ENCODE data around the gene TNPO2. TPM values are rescaled to one million over a fixed set of nuclear protein-coding genes. Genes with fewer than 3 reads are reported as not detected.
"Not testable (repeated sequence)": the region's sequence is repeated elsewhere in the genome, so short reads cannot be mapped to it uniquely, and the experiment has no call there.

The TNPO2 gene
- total and polyA plus RNA-seq, 4 donors = 29.5 to 63.0 (median 43.1) TPM

DNA sequence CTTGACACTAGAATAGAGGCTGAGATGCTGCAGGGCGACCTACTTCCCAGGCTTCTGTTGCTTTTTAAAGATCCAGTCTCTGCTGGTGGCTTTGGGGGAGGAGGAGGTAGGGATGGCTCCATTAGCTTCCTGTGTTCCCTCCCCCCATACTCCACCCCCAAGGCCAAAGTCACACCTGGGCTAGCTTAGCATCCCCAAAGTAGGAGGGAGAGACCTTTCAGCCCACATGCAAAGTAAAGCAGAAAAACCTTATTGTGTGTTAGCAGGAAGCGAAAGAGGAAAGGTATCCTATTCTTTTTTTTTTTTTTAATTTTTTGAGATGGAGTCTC, 3.2 kb upstream of the TNPO2 start:
- Histone ChIP-seq H3K4me1 (ENCODE audit: control insufficient read depth in 5 of 5, insufficient read depth in 5 of 5, low read length in 5 of 5) (peaks cover 0 to 14% (median 5%) of the 10 kb centered on the region in 5 donors), H3K27me3 (ENCODE audit: control insufficient read depth in 3 of 3, insufficient read depth in 3 of 3, low read length in 2 of 3) (no peaks in the 10 kb centered on the region), H3K9me3 (ENCODE audit: control insufficient read depth in 4 of 4, insufficient read depth in 3 of 4, low read length in 3 of 4) (no peaks in the 10 kb centered on the region), H3K4me3 (no peak overlapping the region), H3K9ac (ENCODE audit: insufficient read depth in 1 of 2, low read length in 2 of 2) (no peak overlapping the region), H3K27ac (ENCODE audit: low read depth in 1 of 2, low read length in 1 of 2) (no peak overlapping the region), H3K36me3 (ENCODE audit: control insufficient read depth in 4 of 4, insufficient read depth in 4 of 4, low read length in 4 of 4) (peaks cover 4 to 28% (median 16%) of the 10 kb centered on the region in 4 donors)
- TF ChIP-seq, protein P1, sequence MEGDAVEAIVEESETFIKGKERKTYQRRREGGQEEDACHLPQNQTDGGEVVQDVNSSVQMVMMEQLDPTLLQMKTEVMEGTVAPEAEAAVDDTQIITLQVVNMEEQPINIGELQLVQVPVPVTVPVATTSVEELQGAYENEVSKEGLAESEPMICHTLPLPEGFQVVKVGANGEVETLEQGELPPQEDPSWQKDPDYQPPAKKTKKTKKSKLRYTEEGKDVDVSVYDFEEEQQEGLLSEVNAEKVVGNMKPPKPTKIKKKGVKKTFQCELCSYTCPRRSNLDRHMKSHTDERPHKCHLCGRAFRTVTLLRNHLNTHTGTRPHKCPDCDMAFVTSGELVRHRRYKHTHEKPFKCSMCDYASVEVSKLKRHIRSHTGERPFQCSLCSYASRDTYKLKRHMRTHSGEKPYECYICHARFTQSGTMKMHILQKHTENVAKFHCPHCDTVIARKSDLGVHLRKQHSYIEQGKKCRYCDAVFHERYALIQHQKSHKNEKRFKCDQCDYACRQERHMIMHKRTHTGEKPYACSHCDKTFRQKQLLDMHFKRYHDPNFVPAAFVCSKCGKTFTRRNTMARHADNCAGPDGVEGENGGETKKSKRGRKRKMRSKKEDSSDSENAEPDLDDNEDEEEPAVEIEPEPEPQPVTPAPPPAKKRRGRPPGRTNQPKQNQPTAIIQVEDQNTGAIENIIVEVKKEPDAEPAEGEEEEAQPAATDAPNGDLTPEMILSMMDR (IDR thresholded peaks at IDR 0.05; ENCODE audit: control extremely low read depth, extremely low read depth) = no peak
- DNase-seq (no peak), ATAC-seq (ENCODE audit: insufficient read depth, low FRiP score) (no peak)
- WGBS, 2 donors = 97 to 100% methylated on average over 2 of the region's 2 CpGs

- not testable (repeated sequence) for DNase-seq; H3K27me3 ChIP-seq (ENCODE audit: control insufficient read depth in 3 of 3, insufficient read depth in 3 of 3, low read length in 2 of 3); H3K9me3 ChIP-seq (ENCODE audit: control insufficient read depth in 4 of 4, insufficient read depth in 3 of 4, low read length in 3 of 4); H3K9ac ChIP-seq (ENCODE audit: insufficient read depth in 1 of 2, low read length in 2 of 2); ATAC-seq (ENCODE audit: insufficient read depth, low FRiP score); H3K27ac ChIP-seq (ENCODE audit: low read depth in 1 of 2, low read length in 1 of 2); H3K4me3 ChIP-seq
- peaks cover 0 to 17% (median 5%) of the 10 kb centered on the region in 5 donors for H3K4me1 ChIP-seq (ENCODE audit: control insufficient read depth in 5 of 5, insufficient read depth in 5 of 5, low read length in 5 of 5)
- H3K36me3 ChIP-seq (ENCODE audit: control insufficient read depth in 4 of 4, insufficient read depth in 4 of 4, low read length in 4 of 4) = peaks cover 3 to 19% (median 9%) of the 10 kb centered on the region in 4 donors
- 95 to 98% methylated on average over 10 of the region's 10 CpGs for WGBS, 2 donors
Observed at GRCh38 chr19:12725612-12726011, 1.9 kb upstream of the TNPO2 start.

- ATAC-seq (ENCODE audit: insufficient read depth, low FRiP score) (no peak), DNase-seq (peak in 1 of 3 donors; percentile 19)
- TF ChIP-seq, protein P1 (IDR thresholded peaks at IDR 0.05; ENCODE audit: control extremely low read depth, extremely low read depth) = no peak
- H3K36me3 ChIP-seq (ENCODE audit: control insufficient read depth in 4 of 4, insufficient read depth in 4 of 4, low read length in 4 of 4) = peaks cover 0 to 11% (median 9%) of the 10 kb centered on the region in 4 donors
- peak overlapping the region; percentile 37 to 82 for H3K27ac ChIP-seq (ENCODE audit: low read depth in 1 of 2, low read length in 1 of 2)
- H3K27me3 ChIP-seq (ENCODE audit: control insufficient read depth in 3 of 3, insufficient read depth in 3 of 3, low read length in 2 of 3) = no peaks in the 10 kb centered on the region
- peaks cover 0 to 25% (median 10%) of the 10 kb centered on the region in 5 donors for H3K4me1 ChIP-seq (ENCODE audit: control insufficient read depth in 5 of 5, insufficient read depth in 5 of 5, low read length in 5 of 5)
- H3K9ac ChIP-seq (ENCODE audit: insufficient read depth in 1 of 2, low read length in 2 of 2) = peak overlapping the region; percentile 26 to 57
- H3K4me3 ChIP-seq = peak overlapping the region; percentile 35
- no peaks in the 10 kb centered on the region for H3K9me3 ChIP-seq (ENCODE audit: control insufficient read depth in 4 of 4, insufficient read depth in 3 of 4, low read length in 3 of 4)
- WGBS, 2 donors = 0 to 3% methylated on average over 7 of the region's 7 CpGs
Observed at GRCh38 chr19:12723381-12723640, 421 bp downstream of the TNPO2 start.

GRCh38 chr19:12722566-12723380, 959 bp downstream of the TNPO2 start:
- 1% methylated on average over 32 of the region's 32 CpGs for WGBS, 2 donors
- Histone ChIP-seq H3K27ac (ENCODE audit: low read depth in 1 of 2, low read length in 1 of 2) (peak overlapping the region; percentile 82 to 92), H3K9ac (ENCODE audit: insufficient read depth in 1 of 2, low read length in 2 of 2) (peak overlapping the region; percentile 57 to 61), H3K9me3 (ENCODE audit: control insufficient read depth in 4 of 4, insufficient read depth in 3 of 4, low read length in 3 of 4) (no peaks in the 10 kb centered on the region), H3K27me3 (ENCODE audit: control insufficient read depth in 3 of 3, insufficient read depth in 3 of 3, low read length in 2 of 3) (no peaks in the 10 kb centered on the region), H3K4me1 (ENCODE audit: control insufficient read depth in 5 of 5, insufficient read depth in 5 of 5, low read length in 5 of 5) (peaks cover 0 to 25% (median 10%) of the 10 kb centered on the region in 5 donors), H3K4me3 (peak overlapping the region; percentile 79), H3K36me3 (ENCODE audit: control insufficient read depth in 4 of 4, insufficient read depth in 4 of 4, low read length in 4 of 4) (peaks cover 0 to 9% (median 7%) of the 10 kb centered on the region in 4 donors)
- peak; percentile 98 to 100 (median 99) for DNase-seq
- peak; percentile 90 for ATAC-seq (ENCODE audit: insufficient read depth, low FRiP score)
- TF ChIP-seq, protein P1 (IDR thresholded peaks at IDR 0.05; ENCODE audit: control extremely low read depth, extremely low read depth) = no peak

All from lung (tissue), 12 donors.